Fibroblast of gingiva (primary cell): ENCODE measurements around the gene ALDH9A1.
"Not testable (repeated sequence)": the region's sequence is repeated elsewhere in the genome, so short reads cannot be mapped to it uniquely, and the experiment has no call there.

Source experiments
- DNase-seq: peaks from one replicate; pipeline ENCODE4 v3.0.0-alpha.2; 2011; ENCODE audit warnings: low read depth

The ALDH9A1 gene

GRCh38 chr1:165645654-165646366 is 52.6 kb downstream of the ALDH9A1 start:
- DNase-seq: peak; percentile 56

- DNase-seq: no peak
These were observed 54.2 kb downstream of the ALDH9A1 start for GRCh38 chr1:165644064-165644735.

GRCh38 chr1:165641231-165641987 is 57.0 kb downstream of the ALDH9A1 start:
- peak; percentile 52 for DNase-seq

- DNase-seq: no peak
These were observed 58.3 kb downstream of the ALDH9A1 start for GRCh38 chr1:165639821-165640623.

GRCh38 chr1:165638211-165638610 is 60.2 kb downstream of the ALDH9A1 start:
- not testable (repeated sequence) for DNase-seq

- DNase-seq: peak; percentile 87
These were observed 60.9 kb downstream of the ALDH9A1 start for GRCh38 chr1:165637427-165637826.

GRCh38 chr1:165635823-165636222 is 62.5 kb downstream of the ALDH9A1 start:
- DNase-seq: no peak

GRCh38 chr1:165635329-165635728 is 63.0 kb downstream of the ALDH9A1 start:
- peak; percentile 75 for DNase-seq

GRCh38 chr1:165634154-165634921 is 64.0 kb downstream of the ALDH9A1 start:
- DNase-seq: no peak

GRCh38 chr1:165633614-165634013 is 64.7 kb downstream of the ALDH9A1 start:
- peak; percentile 64 for DNase-seq

- no peak for DNase-seq
These were observed 65.9 kb downstream of the ALDH9A1 start for GRCh38 chr1:165632491-165632890.

GRCh38 chr1:165632152-165632469 is 66.3 kb downstream of the ALDH9A1 start:
- no peak for DNase-seq

GRCh38 chr1:165631342-165632151 is 66.8 kb downstream of the ALDH9A1 start:
- DNase-seq: peak; percentile 77

GRCh38 chr1:165630629-165631341 is 67.6 kb downstream of the ALDH9A1 start, which contains the start of gene MGST3:
TSS of gene MGST3 (plus strand) at chr1:165631234. CDS start at chr1:165649848, 18,614 bp downstream.
- DNase-seq: peak; percentile 97

GRCh38 chr1:165629848-165630628 is 68.3 kb downstream of the ALDH9A1 start:
- DNase-seq: no peak

- no peak for DNase-seq
These were observed 69.2 kb downstream of the ALDH9A1 start for GRCh38 chr1:165629151-165629550.

GRCh38 chr1:165628147-165628822 is 70.1 kb downstream of the ALDH9A1 start:
- no peak for DNase-seq

- no peak for DNase-seq
These were observed 73.9 kb downstream of the ALDH9A1 start for GRCh38 chr1:165624441-165624840.
